Effector memory CD8-positive, alpha-beta T cell (primary cell): Measurements from ENCODE around the gene CRIP2.

Experiments used
- ATAC-seq: fragments of 150-1000 bp; cut with Tn5 transposase; replicated peaks from 2 replicates; pipeline ENCODE4 v1.10.0; 2021; ENCODE audit warnings: mild to moderate bottlenecking, moderate library complexity
- DNase-seq, 3 experiments: peaks; one replicate each; pipeline ENCODE4 v3.0.0; 2021
- H3K27ac Mint-ChIP-seq, 2 donors: one replicate each; pipeline ENCODE4 v1.8.0; 2022; ENCODE audit warnings: mild to moderate bottlenecking in 2 of 2, mixed read lengths in 2 of 2, moderate library complexity in 2 of 2
- H3K27me3 Mint-ChIP-seq, 2 donors: one replicate each; pipeline ENCODE4 v1.8.0; 2022; ENCODE audit warnings: mixed read lengths in 2 of 2
- H3K36me3 Mint-ChIP-seq: one replicate; pipeline ENCODE4 v1.8.0; 2022; ENCODE audit warnings: mild to moderate bottlenecking, moderate library complexity, mixed read lengths; ENCODE audit not compliant: insufficient read depth
- H3K4me1 Mint-ChIP-seq, 2 donors: one replicate each; pipeline ENCODE4 v1.8.0; 2022; ENCODE audit warnings: low read depth in 2 of 2, mixed read lengths in 2 of 2
- H3K4me3 Mint-ChIP-seq, 2 donors: one replicate each; pipeline ENCODE4 v1.8.0; 2022; ENCODE audit warnings: mild to moderate bottlenecking in 2 of 2, mixed read lengths in 2 of 2, moderate library complexity in 2 of 2
- H3K9me3 Mint-ChIP-seq, 2 donors: one replicate each; pipeline ENCODE4 v1.8.0; 2022; ENCODE audit warnings: mixed read lengths in 2 of 2

Gene CRIP2

GRCh38 chr14:105437723-105438500 lies 36.7 kb upstream of the CRIP2 start:
- Mint-ChIP-seq H3K4me1 (peaks cover 10 to 16% of the 10 kb centered on the region in 2 donors), H3K4me3 (no peak overlapping the region), H3K27ac (no peak overlapping the region), H3K9me3 (no peaks in the 10 kb centered on the region), H3K36me3 (no peaks in the 10 kb centered on the region), H3K27me3 (no peaks in the 10 kb centered on the region)
- DNase-seq (no peak), ATAC-seq (no peak)

GRCh38 chr14:105439179-105439578 lies 35.4 kb upstream of the CRIP2 start:
- no peak for DNase-seq
- ATAC-seq = no peak
- no peaks in the 10 kb centered on the region for H3K36me3 Mint-ChIP-seq

DNA sequence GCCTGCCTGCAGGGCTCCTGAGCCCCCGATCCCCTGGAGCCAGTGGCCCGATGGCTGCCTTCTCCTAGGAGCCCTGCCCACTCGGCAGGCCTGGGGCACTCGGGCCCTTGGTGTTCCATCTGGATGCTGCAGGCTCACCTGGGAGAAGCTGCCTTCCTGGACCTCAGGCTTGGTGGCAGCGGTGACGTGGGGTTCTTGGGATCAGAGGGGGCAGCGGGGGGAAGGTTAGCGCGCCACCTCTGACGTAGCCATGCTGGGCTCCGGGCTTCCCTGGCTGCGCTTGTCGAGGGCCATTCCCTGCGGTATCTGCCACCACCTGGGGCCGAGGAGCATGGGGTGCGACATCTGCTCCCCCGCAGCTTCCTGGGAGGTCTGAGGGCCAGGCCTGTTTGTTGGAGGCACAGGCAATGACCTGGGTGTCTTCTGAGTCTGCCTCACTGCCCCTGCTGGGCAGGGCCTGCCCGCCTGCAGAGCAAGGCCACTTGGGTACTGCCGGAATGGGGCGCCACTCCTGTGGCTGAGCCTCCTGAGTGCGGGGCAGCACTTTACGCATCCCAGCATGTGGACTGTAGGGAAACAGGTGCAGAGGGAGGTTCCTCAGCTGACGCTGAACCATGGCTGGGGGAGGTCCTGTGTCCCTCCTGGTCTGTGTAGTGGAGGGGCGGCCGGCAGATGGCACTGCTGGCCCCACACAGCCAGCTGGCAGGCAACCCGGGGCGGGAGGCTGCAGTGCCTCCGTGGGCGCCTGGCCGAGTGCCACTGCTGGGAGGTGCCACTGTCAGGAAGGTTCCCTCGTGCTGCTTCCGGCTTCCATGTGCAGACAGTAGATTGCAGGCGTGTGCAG lies 34.7 kb upstream of the CRIP2 start:
- ATAC-seq (no peak), DNase-seq (no peak)
- Mint-ChIP-seq H3K36me3 (no peaks in the 10 kb centered on the region), H3K4me1 (peaks cover 10 to 12% of the 10 kb centered on the region in 2 donors), H3K4me3 (no peak overlapping the region), H3K27ac (no peak overlapping the region), H3K9me3 (no peaks in the 10 kb centered on the region), H3K27me3 (no peaks in the 10 kb centered on the region)

More at GRCh38 chr14:105439179-105439578, 35.4 kb upstream of the CRIP2 start:
- Mint-ChIP-seq H3K9me3 (no peaks in the 10 kb centered on the region), H3K27me3 (no peaks in the 10 kb centered on the region), H3K27ac (no peak overlapping the region), H3K4me3 (no peak overlapping the region), H3K4me1 (peaks cover 10 to 16% of the 10 kb centered on the region in 2 donors)

DNA sequence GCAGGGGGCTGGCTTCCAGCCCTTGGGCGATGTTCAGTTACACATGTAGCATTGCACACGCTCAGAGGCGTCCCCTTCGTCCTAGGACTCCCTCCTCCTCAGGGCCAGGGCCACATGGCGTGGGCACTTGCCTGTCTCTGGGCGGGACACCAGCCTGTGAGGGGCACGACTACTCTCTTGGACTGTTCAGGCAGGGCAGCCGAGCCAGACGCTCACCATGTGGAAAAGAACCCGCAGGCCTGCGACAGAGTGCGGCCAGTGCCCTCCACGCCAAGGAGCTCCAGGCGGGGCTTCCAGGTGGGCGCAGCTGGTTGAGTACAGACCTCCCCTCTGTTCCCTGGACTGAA lies 34.1 kb upstream of the CRIP2 start:
- no peak overlapping the region for H3K4me3 Mint-ChIP-seq

DNA sequence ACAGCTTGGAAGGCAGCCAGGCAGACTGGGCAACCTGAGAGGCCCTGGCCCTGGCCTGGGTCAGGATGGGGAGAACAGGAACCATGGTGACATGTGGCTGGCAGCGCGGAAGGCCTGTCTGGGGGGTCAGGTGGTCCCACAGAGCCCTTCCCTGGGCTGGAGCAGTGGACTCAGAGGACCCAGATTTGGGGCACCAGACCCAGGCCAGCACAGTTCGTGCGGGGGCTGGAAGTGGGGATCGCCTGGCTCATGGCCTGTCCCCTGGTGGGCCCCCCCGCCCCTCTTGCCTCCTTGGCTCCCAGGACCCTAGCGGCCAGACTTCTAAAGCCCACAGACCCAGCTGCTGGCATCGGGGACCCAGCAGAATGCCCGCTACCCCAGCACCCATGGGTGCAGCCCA lies 33.6 kb upstream of the CRIP2 start:
- no peak overlapping the region for H3K4me3 Mint-ChIP-seq
- H3K4me1 Mint-ChIP-seq = peaks cover 3 to 4% of the 10 kb centered on the region in 2 donors
- peaks cover 3% of the 10 kb centered on the region for H3K36me3 Mint-ChIP-seq
- no peak for DNase-seq
- H3K27me3 Mint-ChIP-seq = no peaks in the 10 kb centered on the region
- H3K27ac Mint-ChIP-seq = no peak overlapping the region
- no peak for ATAC-seq
- H3K9me3 Mint-ChIP-seq = no peaks in the 10 kb centered on the region

More for the DNA sequence above, 34.1 kb upstream of the CRIP2 start:
- Mint-ChIP-seq H3K36me3 (no peaks in the 10 kb centered on the region), H3K27me3 (no peaks in the 10 kb centered on the region), H3K9me3 (no peaks in the 10 kb centered on the region), H3K4me1 (peaks cover 7 to 8% of the 10 kb centered on the region in 2 donors), H3K27ac (no peak overlapping the region)
- no peak for ATAC-seq
- no peak for DNase-seq

DNA sequence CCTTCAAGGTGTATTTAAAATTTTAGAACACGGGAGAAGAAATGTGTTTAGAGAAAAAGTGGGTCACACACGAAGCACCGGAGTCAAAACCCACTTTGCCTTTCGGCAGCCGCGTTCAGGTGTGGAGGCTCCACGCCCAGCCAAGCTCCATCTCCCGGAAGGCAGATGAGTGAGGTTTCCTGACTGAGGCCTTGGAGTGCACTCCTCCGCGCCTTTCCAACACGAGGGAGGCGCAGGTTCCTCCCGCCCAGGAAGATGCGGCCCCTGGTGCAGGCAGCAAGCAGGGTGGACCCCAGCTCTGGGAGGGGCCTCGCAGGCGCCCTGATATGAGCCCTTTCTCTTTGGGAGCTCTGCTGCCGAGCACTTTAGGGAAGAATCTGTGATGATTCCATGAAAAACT lies 32.5 kb upstream of the CRIP2 start:
- peak overlapping the region in 1 of 2 donors; percentile 6 for H3K27ac Mint-ChIP-seq
- ATAC-seq = no peak
- DNase-seq = no peak
- peaks cover 0 to 3% of the 10 kb centered on the region in 2 donors for H3K4me1 Mint-ChIP-seq
- H3K4me3 Mint-ChIP-seq = no peak overlapping the region
- H3K27me3 Mint-ChIP-seq = no peaks in the 10 kb centered on the region
- no peaks in the 10 kb centered on the region for H3K9me3 Mint-ChIP-seq
- H3K36me3 Mint-ChIP-seq = peaks cover 4% of the 10 kb centered on the region

DNA sequence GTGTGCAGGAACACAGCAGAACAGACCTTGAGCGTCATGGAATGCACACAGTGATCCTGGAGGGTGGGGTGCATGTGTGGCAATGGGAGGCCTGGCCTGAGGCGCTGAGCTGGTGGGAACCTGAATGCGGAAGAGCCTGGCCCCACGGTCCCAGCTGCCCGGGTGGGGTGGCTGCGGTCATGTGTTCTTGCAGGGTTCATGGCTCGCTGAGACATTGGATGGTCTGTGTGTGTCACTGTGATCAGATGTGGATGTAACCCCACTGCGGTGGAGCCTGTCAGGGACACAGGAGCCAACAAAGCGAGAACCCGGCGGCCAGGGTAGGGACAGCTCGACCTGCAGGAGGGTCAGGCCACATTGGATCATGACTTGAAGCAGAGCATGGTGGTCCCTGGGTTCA lies 31.8 kb upstream of the CRIP2 start:
- H3K36me3 Mint-ChIP-seq = peaks cover 4% of the 10 kb centered on the region
- no peak overlapping the region for H3K27ac Mint-ChIP-seq
- ATAC-seq = no peak
- H3K4me3 Mint-ChIP-seq = no peak overlapping the region
- H3K9me3 Mint-ChIP-seq = no peaks in the 10 kb centered on the region
- H3K27me3 Mint-ChIP-seq = no peaks in the 10 kb centered on the region
- DNase-seq = no peak
- H3K4me1 Mint-ChIP-seq = peaks cover 0 to 3% of the 10 kb centered on the region in 2 donors

DNA sequence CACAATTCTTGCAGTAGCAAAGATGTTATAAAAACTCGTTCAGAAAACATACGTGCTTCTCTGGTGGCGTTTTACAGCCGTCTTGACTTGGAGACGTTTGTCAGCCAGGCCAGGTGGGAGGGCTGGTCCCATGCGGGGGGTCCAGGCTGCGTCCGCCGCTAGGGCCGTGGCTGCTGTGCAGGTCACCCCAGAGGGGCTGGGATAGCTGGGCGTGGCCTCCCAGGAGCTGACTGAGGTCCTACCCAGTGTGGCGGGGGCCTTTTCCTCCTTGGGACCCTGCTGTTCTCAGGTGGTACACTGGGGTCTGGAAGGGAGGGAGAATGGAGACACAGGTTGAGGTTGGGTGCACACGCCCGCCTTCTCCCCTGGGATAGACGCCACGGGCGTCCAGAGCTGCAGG lies 29.8 kb upstream of the CRIP2 start:
- no peaks in the 10 kb centered on the region for H3K9me3 Mint-ChIP-seq
- H3K4me1 Mint-ChIP-seq = no peaks in the 10 kb centered on the region
- ATAC-seq = no peak
- H3K4me3 Mint-ChIP-seq = no peak overlapping the region
- H3K27me3 Mint-ChIP-seq = no peaks in the 10 kb centered on the region
- H3K27ac Mint-ChIP-seq = no peak overlapping the region
- H3K36me3 Mint-ChIP-seq = peaks cover 4% of the 10 kb centered on the region
- DNase-seq = no peak

DNA sequence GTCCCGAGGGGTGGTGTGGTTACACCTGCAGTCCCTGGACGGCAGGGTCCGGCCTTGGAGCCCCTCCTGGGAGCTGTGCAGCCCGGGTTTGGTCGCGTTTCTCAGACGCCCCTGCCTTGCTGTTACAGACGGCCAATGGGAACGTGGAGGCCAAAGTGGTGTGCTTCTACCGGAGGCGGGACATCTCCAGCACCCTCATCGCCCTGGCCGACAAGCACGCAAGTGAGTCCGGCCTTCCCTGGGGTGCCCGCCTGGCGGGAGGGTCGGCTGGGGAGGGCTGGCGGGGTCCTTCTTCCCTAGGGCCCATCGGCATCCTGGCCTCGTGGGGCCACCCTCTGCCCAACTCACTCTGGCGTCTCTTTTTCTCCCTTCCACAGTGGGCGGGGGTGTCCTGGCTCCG lies 29.3 kb upstream of the CRIP2 start:
- DNase-seq (no peak), ATAC-seq (no peak)
- Mint-ChIP-seq H3K36me3 (peaks cover 4% of the 10 kb centered on the region), H3K27ac (no peak overlapping the region), H3K9me3 (no peaks in the 10 kb centered on the region), H3K27me3 (no peaks in the 10 kb centered on the region), H3K4me3 (no peak overlapping the region), H3K4me1 (no peaks in the 10 kb centered on the region)

DNA sequence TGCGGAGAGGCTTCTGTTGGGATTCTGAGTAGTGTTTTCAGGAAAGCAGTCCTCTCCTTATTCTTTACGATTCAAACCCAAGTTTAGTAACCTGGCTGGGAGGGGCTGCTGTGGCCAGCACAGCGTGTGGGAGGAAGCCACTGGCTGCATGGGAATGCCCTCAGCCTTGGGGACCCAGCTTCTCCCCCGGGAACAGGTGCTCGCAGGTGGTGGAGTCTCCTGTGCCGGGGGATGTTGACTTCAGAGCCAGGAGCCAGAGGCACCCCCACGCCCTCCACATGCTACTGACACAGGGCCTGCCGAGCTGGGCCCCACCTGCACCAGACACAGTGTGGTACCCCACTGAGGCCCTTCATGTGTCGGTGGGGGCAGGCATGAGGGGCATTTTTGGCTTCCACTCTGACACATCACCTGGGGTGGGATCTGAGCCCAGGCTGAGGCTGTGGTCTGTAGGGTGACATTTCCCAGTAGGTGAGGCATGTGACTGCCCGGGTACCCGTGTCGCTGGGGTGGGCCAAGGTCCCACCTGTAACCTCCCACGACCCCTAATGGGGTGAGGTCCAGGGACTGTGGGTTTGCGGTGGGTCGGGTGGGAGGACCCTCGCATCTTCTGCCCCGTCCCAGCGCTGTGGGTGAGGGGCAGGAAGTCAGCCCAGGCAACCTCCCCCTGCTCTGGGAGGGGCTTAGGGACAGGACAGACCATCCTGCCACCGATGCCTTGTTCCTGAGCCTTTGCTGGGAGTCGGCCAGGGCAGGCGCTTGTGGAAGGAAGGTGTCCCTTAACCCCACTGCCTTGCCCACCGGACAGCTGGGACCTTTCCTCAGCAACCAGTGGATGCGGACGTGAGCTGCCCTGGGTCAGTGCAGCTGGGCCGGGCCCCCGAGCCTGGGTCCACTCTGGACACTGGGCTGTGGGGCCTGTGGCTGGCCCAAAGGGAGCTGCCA lies 28.4 kb upstream of the CRIP2 start:
- ATAC-seq (no peak), DNase-seq (no peak)
- Mint-ChIP-seq H3K4me3 (no peak overlapping the region), H3K4me1 (no peaks in the 10 kb centered on the region), H3K36me3 (peaks cover 5% of the 10 kb centered on the region), H3K27ac (no peak overlapping the region), H3K27me3 (no peaks in the 10 kb centered on the region), H3K9me3 (no peaks in the 10 kb centered on the region)

GRCh38 chr14:105446971-105447370 lies 27.6 kb upstream of the CRIP2 start:
- H3K4me1 Mint-ChIP-seq = no peaks in the 10 kb centered on the region
- no peak for DNase-seq
- H3K9me3 Mint-ChIP-seq = no peaks in the 10 kb centered on the region
- no peak overlapping the region for H3K4me3 Mint-ChIP-seq
- H3K27ac Mint-ChIP-seq = peak overlapping the region in 1 of 2 donors; percentile 35
- no peaks in the 10 kb centered on the region for H3K27me3 Mint-ChIP-seq
- peaks cover 7% of the 10 kb centered on the region for H3K36me3 Mint-ChIP-seq
- no peak for ATAC-seq

DNA sequence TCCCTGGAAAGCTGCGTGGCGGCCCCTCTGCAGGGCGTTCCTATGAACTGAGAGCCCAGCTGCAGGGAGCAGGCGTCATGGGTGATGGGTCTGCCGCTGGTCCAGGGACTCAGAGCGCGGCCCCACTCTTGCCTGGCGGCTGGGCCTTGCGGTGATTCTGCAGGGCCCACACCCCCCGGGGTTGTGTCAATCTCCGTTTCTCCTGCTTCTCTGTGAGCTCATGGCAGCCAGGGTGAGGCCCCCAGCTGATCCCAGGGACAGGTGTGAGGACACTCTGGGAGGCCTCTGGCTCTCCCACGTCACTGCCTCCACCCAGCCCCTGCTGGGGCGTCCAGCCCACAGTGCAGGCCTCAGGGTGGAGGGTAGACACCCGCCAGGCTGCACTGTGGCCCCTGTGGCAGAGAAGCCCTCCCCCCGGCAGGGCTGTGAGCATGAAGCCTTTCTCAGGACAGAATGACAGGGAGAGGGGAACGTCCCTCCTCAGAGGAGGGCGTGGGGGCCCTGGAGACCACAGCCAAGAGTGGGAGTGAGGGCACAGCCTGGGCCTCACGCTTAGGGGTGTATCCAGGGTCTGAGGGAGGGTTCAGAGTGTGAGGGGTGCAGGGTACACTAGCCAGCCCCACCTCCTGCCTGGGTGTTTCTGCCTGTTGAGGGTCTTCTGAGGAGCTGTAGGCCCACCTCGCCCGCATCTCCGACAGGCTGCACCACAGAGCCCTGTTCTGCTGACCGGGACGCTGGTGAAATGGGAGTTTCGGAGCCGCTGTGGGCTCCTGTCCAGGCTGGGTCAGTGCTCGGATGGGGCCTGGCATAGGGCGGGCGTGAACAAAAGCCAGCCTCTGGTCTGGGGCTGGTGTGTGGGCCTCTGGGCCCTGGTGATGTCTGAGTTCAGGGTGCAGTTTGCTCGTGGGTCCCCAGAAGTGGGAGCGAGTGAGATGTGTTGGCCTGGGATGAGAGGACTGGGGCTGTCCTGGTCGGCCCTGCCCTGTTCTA lies 26.7 kb upstream of the CRIP2 start:
- H3K36me3 Mint-ChIP-seq = peaks cover 7% of the 10 kb centered on the region
- DNase-seq (no peak), ATAC-seq (no peak)
- H3K4me1 Mint-ChIP-seq = no peaks in the 10 kb centered on the region
- H3K4me3 Mint-ChIP-seq = no peak overlapping the region
- H3K27me3 Mint-ChIP-seq = no peaks in the 10 kb centered on the region
- H3K9me3 Mint-ChIP-seq = no peaks in the 10 kb centered on the region
- peak overlapping the region in 1 of 2 donors; percentile 29 for H3K27ac Mint-ChIP-seq
